NCI-H2196 treated with DMSO at 0.1 percent for 48 hours (cell line): Measurements from ENCODE around the gene EBI3.
"Not testable (repeated sequence)": the region's sequence is repeated elsewhere in the genome, so short reads cannot be mapped to it uniquely, and the experiment has no call there.

Source experiments
- DNase-seq: peaks from one replicate; lab custom pipeline; 2025; ENCODE audit not compliant: unreplicated experiment; lab: John Stamatoyannopoulos, UW

EBI3 gene

GRCh38 chr19:4274321-4274686 lies 45.0 kb downstream of the EBI3 start:
- not testable (repeated sequence) for DNase-seq

GRCh38 chr19:4277191-4277696 lies 47.9 kb downstream of the EBI3 start:
- DNase-seq, result no peak

DNA sequence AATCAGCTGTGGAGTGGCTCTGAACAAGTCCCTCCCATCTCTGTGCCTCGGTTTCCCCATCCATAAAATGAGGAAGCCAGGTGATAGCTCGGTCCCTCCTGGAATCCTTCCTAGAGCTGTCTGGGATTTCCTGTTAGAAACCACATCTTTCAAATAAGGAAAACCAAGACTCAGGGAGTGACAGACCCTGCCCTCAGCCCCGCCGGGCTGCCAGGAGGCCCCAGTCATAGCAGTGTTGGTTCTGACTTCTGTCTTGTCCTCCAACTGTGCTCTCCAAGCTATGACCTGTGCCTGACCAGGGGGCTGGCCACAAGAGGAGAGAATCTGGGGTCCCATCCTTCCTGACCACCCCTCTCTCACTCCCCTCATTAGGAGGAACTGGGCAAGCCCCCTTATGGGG lies 48.7 kb downstream of the EBI3 start:
- no peak for DNase-seq

GRCh38 chr19:4278419-4279266 lies 49.3 kb downstream of the EBI3 start, which contains the start of gene SHD:
TSS of gene SHD (plus strand) at chr19:4279266. CDS start at chr19:4280064, 798 bp downstream.
- no peak for DNase-seq

DNA sequence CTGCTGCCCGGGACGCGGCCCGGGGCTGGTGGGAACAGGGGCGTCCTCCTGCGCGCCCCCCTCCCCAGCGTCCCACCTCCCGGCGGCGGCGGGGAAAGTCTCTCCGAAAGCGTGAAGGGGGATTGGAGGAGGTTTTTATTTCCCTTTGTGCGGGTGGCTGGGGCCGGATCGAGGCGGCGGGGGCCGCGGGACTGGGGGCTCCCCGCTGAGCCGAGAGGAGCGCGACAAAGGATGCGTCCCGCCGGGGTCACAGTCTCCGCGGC lies 49.9 kb downstream of the EBI3 start:
- DNase-seq, result no peak

- no peak for DNase-seq
Observed at GRCh38 chr19:4279530-4280422, 50.5 kb downstream of the EBI3 start.

DNA sequence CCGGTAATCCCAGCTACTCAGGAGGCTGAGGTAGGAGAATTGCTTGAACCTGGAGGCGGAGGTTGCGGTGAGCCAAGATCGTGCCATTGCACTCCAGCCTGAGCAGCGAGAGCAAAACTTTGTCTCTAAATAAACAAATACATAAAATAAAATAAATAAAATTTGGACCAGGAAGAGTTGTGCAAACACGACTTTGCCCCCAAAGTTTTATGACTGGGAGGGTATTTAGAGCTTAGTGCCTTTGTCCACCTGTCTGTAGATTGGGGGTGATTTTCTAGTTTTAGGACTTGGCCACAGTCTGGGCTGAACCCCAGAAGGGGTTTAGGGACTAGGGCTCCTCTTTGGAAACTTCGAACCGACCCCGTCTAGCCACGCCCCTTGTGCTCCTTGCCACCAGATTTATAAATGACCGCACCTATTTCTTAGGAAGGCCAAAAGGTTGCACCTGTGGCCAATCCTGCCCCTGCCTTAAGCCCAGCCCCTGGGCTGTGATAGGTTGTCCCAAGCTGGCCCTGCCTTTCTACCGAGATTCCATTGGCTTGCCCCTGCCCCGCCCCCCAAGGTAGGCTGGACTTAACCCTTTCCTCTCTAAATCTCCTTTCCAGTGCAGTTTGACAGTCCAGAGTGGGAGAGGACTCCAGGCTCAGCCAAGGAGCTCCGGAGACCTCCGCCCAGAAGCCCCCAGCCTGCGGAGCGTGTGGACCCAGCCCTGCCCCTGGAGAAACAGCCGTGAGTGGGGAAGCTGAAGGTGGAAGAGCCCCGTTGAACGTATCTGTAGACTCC lies 55.0 kb downstream of the EBI3 start:
- peak; percentile 16 for DNase-seq

GRCh38 chr19:4284974-4285373 lies 55.7 kb downstream of the EBI3 start:
- no peak for DNase-seq

GRCh38 chr19:4286141-4286540 lies 56.8 kb downstream of the EBI3 start:
- DNase-seq, result not testable (repeated sequence)
